T-helper 9 cell (primary cell): ENCODE measurements around the gene RNF11.
"Not testable (repeated sequence)": the region's sequence is repeated elsewhere in the genome, so short reads cannot be mapped to it uniquely, and the experiment has no call there.

ENCODE experiments used
- DNase-seq: peaks from one replicate; pipeline ENCODE4 v3.0.0-alpha.2; 2020
- total RNA-seq, 2 donors: gene quantifications; one replicate each; lab custom pipeline; 2026; lab: John Stamatoyannopoulos, UW

Gene RNF11, protein sequence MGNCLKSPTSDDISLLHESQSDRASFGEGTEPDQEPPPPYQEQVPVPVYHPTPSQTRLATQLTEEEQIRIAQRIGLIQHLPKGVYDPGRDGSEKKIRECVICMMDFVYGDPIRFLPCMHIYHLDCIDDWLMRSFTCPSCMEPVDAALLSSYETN
- 77.7 to 137 reads per million in 2 donors for total RNA-seq

DNA sequence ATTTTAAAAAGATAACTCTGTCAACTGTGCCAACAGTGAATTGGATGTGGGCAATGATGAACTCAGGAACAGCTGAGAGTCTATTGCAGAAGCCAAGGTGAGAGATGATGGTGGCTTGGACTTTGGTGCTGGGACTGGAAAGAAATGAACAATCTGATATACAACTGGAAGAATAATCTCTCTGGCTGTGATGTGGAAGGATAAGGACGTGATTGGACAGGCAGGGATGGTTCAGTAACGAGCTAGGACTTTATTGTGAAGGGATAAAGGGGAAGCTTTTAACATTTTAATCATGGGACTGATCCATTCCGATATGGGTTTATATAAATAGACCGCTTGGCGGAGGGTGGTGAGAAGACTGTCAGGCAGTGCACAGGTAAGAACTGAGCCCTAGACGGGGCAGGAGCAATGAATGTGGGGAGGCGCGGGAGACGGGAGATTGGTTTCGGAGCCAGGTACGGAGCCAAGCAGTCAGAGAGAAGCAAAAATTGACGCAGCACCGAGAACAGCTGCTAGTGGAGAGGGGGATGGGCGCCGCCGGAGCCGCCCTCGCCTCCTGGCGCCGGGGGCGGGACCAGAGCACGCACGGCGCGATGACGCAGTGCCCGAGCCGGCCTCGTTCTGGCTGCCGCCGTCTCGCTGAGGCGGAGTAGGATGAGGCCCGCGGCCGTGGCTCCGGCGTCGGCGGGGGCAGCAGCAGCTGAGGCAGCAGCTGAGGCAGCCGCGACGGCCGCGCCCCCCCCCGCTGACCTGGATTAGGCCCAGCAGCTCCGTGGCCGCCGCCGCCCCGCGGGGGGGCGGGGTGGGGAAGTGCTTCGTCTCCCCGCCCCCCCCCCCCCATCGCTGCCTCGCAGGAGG lies at the start of gene RNF11:
RNF11 (plus strand) TSS at position 601 of the 858 bp plus-strand sequence. CDS start 484 bp downstream, outside the sequence.
- DNase-seq, result peak; percentile 89

DNA sequence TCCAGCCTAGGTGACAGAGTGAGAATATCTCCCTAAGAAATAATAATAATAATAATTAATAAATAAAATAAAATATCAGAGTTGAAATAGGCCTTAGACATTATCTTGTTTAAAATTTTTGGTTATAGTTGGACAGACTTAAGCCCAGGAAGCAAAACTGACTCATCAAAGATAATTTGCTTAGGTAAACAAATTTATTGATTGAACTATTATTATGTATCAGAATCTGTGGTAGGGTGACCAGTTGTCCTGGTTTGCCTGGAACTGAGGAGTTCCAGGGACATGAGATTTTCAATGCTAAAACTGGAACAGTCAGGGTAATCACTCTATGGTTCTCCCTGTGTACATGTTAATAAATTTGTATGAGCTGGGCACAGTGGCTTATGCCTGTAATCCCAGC lies 47.8 kb upstream of the RNF11 start:
- DNase-seq, result no peak

DNA sequence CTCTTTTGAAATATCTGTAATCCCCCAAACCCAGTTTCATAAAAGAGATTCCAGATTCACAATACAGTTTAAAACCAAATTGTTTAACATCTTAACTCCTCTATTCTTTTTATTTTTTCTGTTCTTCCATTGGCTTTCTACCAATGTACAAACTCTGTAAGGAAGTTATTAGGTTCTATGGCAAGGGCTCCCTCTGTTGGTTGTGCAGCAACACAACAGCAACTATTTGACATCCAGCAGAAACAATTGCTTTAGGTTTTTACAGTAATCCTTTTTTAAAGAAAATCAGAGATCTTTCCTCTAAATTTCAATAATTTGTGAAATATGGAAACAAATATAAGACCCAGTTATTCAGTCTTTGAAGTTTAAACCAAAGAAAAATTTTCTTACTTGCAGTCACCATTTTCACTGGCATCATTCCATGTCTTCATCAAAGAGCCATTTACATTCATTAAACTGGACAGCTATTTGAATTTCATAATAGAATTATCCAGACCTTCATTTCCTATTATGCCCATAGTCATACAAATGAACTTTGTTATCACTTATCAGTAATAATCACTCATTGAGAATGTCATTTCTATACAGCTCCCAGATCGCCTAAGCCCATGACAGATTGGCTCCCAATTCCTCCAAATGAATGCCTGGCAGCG lies 46.5 kb upstream of the RNF11 start:
- DNase-seq, result peak; percentile 25

DNA sequence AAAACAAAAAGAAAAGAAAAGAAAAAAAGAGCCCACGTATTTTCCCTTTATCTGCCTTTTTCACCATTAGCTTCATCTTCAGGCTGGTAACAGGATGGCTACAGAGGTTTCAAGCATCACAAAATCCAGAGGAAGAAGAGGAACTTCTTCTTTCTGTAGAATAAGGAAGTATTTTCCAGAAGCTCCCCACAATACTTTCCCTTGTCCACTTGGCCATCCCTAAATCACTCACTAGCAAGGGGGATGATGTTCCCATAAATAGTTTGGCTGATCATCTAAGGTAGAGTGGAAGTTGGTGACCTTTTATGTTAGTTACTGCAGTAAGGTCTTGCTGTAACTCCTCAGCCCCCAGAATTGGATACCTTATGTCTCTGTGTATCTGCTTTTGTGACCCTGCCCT lies 45.1 kb upstream of the RNF11 start:
- DNase-seq, result no peak

DNA sequence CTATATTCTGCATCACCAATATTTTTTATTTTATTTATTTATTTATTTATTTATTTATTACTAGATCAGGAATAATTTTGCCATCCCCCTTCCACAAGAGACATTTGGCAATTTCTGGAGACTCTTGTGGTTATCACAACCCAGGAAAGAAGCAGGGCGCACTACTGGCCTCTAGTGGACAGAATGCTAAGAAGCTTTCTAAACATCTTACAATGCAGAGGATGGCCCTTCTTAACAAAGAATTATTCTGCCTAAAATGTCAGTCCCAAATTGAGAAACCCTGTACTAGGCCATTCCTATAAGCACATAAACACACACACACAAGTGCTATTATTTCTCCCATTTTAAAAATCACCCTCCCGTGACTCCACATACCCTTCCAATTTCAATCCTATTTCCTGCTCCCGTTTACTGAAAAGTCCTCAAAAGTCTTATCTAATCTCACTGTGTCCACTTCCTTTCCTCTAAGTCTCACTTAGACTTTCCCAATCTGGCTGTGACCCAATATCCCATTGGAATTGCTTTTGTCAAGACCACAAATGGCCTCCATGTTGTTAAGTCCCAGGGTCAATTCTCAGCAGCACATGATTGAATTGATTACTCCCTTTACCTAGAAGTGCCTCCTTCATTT lies 43.7 kb upstream of the RNF11 start:
- DNase-seq, result peak; percentile 45

DNA sequence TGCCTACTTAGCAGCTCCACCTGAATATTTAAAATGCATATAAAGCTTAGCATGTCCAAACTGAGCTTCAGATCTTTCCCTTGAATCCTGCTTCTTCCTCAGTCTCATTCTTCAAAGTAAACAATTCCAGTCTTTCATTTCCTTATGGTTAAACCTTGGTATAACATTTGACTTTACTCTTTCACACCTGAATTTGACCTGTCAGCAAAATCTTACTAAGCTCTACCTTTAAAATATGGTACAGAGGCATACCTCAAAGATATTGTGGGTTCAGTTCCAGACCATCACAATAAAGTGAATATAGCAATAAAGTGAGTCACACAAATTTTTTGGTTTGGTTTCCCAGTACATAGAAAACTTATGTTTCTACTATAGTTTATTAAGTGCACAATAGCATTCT lies 42.5 kb upstream of the RNF11 start:
- no peak for DNase-seq

DNA sequence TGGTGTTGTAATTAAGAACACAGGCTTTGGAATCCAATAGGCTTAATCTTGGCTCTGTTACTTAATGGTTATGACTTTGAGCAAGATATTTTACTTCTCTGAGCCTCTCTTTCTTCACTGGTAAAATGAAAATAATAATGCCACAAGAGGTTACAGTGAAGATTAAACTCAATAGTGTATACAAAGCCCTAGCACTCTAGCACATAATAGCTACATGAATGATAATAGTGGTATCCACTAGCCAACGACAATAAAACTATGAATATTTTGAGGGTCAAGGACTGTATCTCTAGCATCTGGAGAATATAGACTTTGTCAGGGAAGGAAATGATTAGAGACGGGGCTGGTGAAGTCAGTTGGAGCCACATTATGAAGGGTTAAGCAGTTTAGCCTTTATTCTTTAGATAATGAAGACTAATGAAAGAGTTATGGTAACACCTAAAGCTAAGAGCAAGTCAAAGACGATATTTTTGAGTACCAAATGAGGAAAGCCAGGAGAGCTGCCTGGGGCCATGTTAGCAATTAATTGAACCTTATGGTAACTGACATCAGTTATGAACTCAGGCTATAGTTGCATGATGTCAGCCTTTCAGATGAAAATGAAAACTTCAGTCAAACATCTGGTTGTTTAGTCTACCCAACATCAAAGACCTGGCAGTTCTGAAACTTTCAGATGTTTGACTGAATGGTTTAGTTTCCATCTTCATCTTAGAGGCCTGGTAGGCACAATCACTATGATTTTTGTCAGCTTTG lies 32.8 kb upstream of the RNF11 start:
- no peak for DNase-seq

DNA sequence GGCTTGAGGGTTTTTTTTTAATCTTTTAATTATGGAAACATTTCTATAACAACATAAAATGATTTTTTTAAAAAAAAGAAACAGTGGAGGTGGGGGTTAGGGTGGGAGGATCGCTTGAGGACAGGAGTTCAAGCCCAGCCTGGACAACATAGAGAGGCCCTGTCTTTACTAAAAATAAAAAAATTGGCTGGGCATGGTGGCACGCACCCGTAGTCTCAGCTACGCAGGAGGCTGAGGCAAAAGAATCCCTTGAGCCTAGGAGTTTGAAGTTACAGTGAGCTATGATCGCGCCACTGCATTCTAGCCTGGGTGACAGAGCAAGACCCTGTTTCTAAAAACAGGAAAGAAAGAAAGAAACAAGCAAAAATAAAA lies 32.2 kb upstream of the RNF11 start:
- no peak for DNase-seq

DNA sequence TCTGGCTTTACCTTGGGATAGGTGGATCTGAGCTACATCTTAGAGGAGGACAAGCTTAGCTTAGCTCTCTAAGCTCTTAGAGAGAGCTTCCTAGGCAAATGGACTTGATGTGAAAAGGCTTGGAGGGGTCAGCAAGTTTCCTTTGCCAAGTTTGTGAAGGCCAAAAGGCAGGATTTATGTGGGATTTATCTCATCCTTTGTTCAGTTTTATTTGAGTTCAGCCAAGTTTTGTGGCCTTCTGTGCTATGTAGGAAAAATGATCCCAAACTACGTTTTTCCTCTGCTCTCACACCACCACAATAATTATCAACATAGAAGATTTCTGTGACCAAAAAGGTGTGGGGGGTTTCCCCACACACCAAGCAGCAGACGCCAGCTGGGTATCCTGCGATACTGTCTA lies 26.0 kb upstream of the RNF11 start:
- DNase-seq, result no peak

DNA sequence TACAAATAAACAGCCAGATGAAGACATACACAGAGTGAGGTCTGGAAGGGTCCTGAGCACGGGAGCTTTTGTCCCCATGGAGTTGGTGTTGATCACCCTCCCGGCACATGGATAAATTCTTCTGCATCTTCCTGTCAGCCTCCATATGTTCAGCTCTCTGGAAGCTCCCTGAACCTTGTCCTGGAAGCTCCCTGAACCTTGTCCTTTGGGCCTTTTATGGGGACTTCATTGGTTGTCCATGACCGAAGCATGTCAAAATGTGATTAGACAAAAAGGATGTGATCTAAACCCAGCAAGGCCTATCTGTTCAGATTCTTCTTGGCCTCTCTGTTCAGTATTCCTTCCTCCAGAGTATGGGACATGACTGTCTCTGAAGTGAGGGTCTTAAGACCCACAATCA lies 25.4 kb upstream of the RNF11 start:
- DNase-seq, result no peak

DNA sequence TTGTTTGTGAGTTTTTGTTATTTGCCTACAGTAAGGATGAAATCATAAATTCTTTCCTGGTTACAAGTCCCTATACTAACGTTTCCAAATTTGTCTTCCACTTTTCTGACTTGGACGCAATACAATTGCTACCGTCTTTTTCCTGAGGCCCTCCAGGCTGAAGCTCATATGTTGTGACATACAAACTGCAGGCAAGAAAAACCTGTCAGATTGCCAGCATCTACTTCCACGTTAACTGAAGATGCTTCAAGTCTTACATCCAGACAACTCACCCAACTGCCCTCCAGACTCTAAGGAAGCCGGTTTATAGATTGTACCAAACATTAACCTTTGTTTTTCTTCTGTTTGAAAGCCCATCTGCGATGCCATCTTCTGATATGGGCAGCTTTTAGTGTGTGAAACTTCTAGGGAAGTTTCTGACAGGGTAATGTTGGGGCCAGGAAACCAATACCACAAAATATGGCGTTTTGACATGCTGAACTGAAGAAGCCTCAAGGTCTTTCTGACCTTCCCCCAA lies 21.4 kb upstream of the RNF11 start:
- no peak for DNase-seq

DNA sequence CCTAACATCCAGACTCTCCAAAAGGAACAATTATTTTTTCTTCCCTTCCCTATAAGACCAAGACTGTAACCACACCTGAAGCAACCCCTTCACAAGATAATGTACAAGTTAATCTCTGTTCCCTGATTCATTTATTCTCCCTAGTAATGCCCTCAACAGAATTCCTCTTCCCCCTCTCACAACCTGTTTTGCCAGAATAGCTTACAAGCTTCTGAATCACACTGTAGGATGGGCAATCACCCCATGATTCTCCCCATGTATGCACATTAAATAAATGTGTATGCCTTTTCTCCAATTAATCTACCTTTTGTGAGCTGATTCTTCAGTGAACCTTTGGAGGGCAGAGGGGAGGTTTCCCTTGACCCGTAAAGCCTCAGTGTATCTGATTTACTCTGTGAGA lies 20.9 kb upstream of the RNF11 start:
- DNase-seq, result no peak

DNA sequence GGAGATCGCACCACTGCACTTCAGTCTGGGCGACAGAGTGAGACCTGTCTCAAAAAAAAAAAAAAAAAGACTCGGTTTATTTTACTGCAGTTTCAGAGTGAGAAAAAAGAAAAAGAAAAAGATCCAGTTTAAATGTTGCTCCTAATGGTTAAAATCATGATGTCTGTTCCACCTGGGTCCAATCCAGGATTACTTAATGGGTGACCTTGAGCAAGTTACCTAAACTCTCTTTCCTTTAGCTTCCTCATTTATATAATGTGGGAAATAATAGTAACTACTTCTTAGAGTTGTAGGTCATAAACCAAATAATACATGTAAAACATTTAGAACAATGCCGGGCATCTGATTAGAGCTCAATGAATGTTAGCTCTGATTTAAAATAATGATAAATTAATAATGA lies 19.4 kb upstream of the RNF11 start:
- DNase-seq, result no peak

DNA sequence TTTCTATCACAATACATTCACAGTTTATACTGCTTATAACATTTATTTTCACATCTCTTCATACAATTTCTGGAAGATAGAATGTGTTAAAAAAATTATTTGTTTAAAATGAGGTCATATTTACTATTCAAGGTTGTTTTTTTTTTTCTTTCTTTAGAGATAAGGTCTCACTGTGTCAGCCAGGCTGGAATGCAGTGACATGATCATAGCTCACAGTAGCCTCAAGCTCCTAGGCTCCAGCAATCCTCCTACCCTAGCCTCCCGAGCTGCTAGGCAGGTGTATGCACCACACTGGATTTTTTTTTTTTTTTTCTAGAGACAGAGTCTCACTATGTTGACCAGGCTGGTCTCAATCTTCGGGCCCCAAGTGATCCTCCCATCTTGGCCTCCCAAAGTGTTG lies 19.0 kb upstream of the RNF11 start:
- DNase-seq, result no peak

DNA sequence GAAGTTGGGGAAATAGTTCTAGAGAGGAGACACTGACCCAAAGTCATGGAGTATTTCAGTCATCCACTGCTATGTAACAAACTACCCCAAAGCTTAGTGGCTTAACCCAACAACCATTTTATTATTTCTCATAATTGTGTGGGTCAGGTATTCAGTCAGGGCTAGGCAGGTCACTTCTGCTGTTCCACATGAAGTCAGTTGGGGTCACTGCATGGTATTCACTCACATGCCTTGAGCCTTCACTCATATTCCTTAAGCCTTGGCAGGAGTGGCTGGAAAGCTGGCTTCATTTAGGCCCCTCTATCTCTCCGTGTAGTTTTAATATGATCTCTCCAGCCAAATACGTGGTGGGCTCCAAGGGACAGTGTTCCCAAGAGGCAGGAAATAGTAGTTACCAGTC lies 17.5 kb upstream of the RNF11 start:
- DNase-seq, result no peak

DNA sequence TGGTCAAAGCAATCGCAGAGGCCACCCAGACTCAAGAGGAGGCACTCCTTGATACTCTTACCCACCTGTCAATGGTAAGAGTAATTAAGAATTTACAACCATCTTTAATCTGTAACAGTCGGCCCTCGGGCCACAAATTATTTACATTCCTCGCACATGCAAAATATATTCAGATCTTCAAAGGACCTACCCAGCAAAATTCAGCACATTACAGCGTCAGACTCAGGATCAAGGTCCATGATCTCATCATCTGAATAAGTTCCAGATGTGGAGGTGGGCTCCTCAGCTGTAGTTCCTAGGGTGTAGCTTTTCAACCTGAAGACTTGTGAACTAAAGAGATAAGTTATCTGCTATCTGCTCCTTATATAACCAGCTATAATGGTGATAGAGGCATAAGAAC lies 17.1 kb upstream of the RNF11 start:
- DNase-seq, result no peak

DNA sequence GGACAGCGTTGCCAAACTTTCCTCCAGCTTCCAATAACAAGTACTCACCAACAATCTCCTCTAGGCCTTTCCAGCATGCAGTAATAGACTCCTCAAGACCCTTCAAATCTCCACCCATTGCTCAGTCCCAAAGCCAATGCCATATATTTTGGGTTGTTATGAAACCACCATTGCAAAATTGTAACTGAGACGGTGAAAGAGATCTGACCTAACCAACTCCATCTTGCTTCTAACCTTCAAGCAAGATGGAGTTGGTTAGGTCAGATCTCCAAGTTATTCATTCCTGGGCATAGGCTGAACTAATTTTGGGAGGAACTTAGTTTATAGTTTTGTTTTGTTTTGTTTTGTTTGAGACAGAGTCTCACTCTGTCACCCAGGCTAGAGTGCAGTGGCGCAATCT lies 14.5 kb upstream of the RNF11 start:
- not testable (repeated sequence) for DNase-seq

DNA sequence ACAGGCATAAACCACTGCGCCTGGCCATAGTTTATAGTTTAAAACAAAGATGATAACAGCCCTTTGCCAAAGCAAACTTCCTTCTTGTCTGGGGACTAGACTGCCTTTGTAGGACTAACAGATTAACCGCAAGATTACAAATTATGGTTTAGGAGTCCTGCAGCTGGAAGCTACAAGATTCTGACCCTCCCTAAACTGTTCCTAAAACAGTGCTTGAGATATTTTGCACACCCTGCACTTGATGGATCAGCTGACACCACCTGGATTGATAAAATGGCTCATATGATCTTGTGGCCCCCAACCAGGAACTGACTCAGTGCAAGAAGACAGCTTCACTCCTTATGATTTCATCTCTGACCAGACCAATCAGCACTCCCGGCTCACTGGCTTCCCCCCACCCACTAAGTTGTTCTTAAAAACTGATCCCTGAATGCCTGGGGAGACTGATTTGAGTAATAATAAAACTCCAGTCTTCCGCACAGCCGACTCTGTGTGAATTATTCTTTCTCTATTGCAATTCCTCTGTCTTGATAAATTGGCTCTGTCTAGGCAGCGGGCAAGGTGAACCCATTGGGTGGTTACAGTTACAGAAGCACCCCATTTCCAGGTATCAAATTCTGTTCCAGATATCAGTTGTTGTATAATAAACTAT lies 13.8 kb upstream of the RNF11 start:
- no peak for DNase-seq

DNA sequence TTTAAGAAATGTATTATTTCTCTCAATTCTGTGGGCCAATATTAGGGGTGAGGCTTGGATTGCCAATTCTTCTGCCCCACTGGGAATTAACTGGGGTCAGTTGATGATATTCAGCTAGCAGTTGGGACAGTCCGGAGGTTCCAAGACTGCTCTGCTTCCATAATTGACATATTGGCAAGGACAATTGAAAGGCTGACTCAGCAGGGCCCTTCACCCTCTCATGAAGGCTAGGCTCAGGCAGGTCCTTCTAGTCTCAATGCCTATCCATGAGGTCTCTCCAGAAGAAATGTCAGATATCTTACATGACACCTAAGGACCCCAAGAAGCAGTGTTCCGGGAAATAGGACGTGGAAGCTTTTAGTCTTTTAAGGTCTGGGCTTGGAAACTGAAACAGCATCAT lies 13.3 kb upstream of the RNF11 start:
- no peak for DNase-seq

DNA sequence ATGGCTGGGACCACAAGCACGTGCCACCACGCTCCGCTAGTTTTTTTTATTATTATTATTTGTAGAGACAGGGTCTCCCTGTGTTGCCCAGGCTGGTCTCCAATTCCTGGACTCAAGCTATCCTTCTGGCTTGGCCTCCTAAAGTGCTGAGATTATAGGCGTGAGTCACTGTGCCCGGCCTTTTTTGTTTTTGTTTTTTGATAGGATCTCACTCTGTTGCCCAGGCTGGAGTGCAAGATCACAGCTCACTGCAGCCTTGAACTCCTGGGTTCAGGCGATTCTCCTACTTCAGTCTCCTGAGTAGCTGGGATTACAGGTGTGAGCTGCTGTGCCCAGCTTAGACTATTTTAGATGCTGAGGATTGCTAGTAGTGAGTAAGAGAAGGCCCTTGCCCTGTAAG lies 11.8 kb upstream of the RNF11 start:
- no peak for DNase-seq

DNA sequence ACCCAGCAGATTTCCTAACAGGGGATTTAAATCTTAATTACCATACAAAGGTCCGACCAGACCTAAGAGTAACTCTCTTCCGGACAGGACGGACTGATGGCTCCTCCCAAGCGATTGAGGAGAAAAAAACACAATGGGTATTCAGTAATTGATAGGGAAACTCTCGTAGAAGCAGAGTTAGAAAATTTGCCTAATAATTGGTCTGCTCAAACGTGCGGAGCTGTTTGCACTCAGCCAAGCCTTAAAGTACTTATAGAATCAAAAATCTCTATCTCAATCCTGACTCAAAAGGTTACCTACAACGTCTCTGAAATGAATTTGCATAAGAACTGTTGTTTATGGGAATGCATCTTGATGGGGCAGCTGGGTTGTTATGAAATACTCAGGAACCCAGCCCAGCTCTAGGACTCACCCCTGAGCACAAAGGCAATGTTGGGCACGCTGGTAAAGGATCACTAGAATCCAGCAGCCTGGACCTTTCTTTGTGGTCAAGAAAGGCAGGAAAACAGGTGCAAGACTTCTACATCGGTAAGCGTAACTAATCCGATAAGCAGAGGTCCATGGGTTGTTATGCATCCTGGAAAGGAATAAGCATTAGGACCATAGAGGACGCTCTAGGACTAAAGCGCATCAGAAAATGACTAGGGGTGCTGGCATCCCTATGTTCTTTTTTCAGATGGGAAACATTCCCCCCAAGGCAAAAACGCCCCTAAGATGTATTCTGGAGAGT lies 8.7 kb upstream of the RNF11 start:
- not testable (repeated sequence) for DNase-seq
